HG03064 (cell line): ENCODE results near the gene ANKDD1A.

Experiments
- ATAC-seq: cut with Tn5 transposase; IDR thresholded peaks from one replicate; pipeline ENCODE4 v1.9.1; 2021; ENCODE audit warnings: low read depth; ENCODE audit not compliant: unreplicated experiment

Gene ANKDD1A

GRCh38 chr15:64911311-64912186, at the start of gene ANKDD1A:
TSS of gene ANKDD1A (plus strand) at chr15:64911902. CDS start at chr15:64911931, 29 bp downstream.
- ATAC-seq, result peak; percentile 64

GRCh38 chr15:64861960-64862359, 49.7 kb upstream of the ANKDD1A start:
- ATAC-seq, result no peak

GRCh38 chr15:64862408-64862807, 49.3 kb upstream of the ANKDD1A start:
- no peak for ATAC-seq

GRCh38 chr15:64864068-64864467, 47.6 kb upstream of the ANKDD1A start:
- no peak for ATAC-seq

- no peak for ATAC-seq
Observed at GRCh38 chr15:64865126-64865997, 46.3 kb upstream of the ANKDD1A start.

GRCh38 chr15:64865998-64866520, 45.6 kb upstream of the ANKDD1A start:
- no peak for ATAC-seq

- ATAC-seq, result no peak
Observed at GRCh38 chr15:64869501-64869900, 42.2 kb upstream of the ANKDD1A start.

GRCh38 chr15:64870353-64870752, 41.3 kb upstream of the ANKDD1A start:
- ATAC-seq, result no peak

- ATAC-seq, result no peak
Observed at GRCh38 chr15:64875641-64876223, 36.0 kb upstream of the ANKDD1A start.

GRCh38 chr15:64877435-64877834, 34.3 kb upstream of the ANKDD1A start:
- no peak for ATAC-seq

GRCh38 chr15:64878705-64879104, 33.0 kb upstream of the ANKDD1A start:
- ATAC-seq, result no peak

GRCh38 chr15:64883100-64883581, 28.6 kb upstream of the ANKDD1A start:
- ATAC-seq, result peak; percentile 52

- ATAC-seq, result peak; percentile 58
Observed at GRCh38 chr15:64883997-64884511, 27.6 kb upstream of the ANKDD1A start.

GRCh38 chr15:64884679-64885078, 27.0 kb upstream of the ANKDD1A start:
- no peak for ATAC-seq

GRCh38 chr15:64888336-64888735, 23.4 kb upstream of the ANKDD1A start:
- ATAC-seq, result no peak

- no peak for ATAC-seq
Observed at GRCh38 chr15:64891561-64891960, 20.1 kb upstream of the ANKDD1A start.

- no peak for ATAC-seq
Observed at GRCh38 chr15:64892847-64893403, 18.8 kb upstream of the ANKDD1A start.

- ATAC-seq, result peak; percentile 48
Observed at GRCh38 chr15:64893481-64894394, 18.0 kb upstream of the ANKDD1A start.
